ENCODE results near the gene MORN1.

Gene MORN1

DNA sequence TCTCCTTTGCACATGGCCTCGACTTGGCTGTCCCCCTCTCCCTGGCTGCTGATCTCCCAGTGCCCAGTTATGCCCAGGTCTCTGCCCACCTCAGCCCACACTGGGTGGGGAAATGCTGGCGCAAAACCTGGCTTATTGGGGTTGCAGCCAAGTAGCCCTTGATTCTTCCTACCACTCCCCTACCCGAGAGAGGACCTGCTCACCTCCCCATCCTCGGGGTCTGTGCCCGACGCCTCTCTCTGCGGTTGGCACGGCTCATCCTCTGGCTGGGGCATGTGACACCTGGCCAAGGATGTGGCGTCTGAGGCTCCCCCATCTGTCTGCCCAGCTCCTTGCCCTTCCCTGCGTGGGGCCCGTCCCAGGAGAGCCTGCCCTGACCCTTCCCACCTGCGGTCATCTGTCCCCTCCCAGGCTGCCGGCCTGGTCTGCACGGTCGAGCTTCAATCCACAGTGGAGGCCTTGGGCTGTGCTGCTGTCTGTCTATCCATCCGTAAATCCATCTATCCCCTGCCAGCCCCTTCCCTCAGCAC, 27.5 kb upstream of the MORN1 start:
- DNase-seq: no peak

GRCh38 chr1:2417833-2418225, 26.5 kb upstream of the MORN1 start:
- no peak for DNase-seq

GRCh38 chr1:2417083-2417832, 25.9 kb upstream of the MORN1 start:
- DNase-seq: no peak

DNA sequence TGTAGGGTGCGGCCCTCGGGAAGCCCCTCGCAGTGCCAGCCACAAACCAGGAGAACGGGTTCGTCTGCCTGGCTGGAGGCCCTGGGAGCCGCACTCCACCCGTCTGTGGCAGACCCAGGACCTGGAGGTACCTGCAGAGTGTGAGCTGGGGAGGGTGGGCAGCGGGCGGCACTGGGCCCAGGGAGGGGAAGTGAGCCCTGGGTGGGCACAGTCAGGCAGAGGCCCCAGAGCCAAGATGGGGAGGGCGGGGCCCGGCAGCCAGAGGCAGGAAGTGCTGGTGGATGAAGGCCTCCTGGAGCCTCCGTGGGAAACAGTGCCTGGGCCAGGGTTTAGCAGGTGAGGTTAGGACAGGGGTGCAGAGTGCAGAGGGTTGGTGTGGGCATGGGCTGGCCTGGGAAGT, 25.0 kb upstream of the MORN1 start:
- peak; percentile 59 for DNase-seq

DNA sequence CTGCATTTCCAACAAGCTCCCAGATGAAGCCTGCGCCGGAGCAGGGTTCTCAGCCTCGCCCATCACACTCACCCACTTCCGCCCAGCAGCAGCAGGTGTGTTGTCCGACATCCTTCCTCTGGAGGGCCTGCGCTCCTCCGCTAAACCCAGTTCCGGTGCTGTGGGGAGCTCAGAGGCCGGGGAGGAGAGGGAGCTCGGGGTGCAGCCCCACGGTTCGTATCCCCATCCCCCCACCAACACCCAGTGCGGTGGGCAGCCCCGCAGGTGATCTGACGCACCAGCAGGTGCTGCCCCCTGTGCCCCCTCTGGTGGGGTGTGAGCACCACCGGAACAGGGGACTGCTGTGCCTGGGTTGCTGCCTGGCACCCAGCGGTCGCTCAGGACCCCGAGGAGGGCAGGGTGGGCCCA, 24.5 kb upstream of the MORN1 start:
- peak; percentile 67 for DNase-seq

- DNase-seq: peak; percentile 60
Measured at GRCh38 chr1:2415337-2415736, 24.0 kb upstream of the MORN1 start.

GRCh38 chr1:2414297-2414958, 23.1 kb upstream of the MORN1 start:
- peak; percentile 87 for DNase-seq

- DNase-seq: no peak
Measured at GRCh38 chr1:2413495-2414296, 22.3 kb upstream of the MORN1 start.

DNA sequence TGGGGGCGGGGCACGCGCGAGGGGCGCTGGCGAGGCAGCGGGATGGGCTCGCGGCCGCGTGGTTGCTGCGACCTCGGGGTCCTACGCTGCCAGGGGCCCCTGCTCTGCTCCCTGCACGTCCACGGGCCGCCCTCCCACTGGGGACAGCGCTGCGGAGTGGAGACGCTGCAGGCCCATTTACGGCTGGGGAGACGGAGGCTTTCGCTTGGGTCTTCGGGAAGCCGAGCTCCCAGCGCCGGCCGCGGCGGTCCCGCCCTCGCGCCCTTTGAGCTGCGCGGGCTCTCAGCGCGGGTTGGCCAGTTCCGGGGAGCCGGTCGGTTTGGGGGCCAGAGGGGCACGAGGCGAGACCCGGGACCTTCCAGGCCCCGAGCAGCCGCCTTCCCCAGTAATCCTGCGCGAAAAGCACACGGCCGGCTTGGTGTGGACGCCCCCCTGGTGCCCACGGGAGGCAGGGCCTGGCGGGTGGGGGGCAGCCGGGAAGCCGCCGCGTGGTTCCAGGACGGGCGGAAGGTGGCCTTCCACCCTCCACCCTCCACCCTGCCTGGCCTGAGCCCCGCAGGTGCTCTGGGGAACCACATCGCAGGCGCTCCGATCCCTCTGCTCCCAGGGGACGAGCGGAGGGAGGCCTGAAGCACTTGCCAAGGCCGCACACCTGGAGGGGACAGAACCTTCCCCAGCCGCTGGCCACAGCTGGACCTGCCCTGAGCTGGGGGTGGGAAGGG, 21.6 kb upstream of the MORN1 start:
- DNase-seq: no peak

DNA sequence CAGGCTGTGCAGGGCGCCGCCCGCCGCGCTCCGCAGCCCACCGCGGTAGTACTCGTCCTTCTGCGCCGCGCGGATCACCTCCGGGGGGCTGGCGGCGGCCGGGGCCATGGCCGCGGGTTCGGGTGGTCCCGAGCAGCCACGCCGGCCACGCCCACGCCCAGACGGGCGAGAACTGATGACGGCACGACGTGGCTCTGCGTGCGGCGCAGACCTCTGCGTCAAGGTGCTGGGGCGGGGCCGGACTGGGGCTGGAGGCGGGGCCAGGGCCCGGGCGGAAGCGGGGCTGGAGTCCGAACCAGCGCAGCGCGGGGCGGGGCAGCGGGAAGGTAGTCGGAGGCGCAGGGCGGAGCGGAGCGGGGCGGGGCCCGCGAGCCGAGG, 21.0 kb upstream of the MORN1 start, which contains the start of gene PEX10:
Gene PEX10, minus strand, starts transcription at position 170 of the 378 bp plus-strand sequence. Its CDS starts 62 bp downstream, at position 108.
- DNase-seq: peak; percentile 95

GRCh38 chr1:2411801-2412394, 20.5 kb upstream of the MORN1 start:
- no peak for DNase-seq

- DNase-seq: no peak
Measured at GRCh38 chr1:2409745-2410144, 18.4 kb upstream of the MORN1 start.

- no peak for DNase-seq
Measured at GRCh38 chr1:2408859-2409276, 17.5 kb upstream of the MORN1 start.

DNA sequence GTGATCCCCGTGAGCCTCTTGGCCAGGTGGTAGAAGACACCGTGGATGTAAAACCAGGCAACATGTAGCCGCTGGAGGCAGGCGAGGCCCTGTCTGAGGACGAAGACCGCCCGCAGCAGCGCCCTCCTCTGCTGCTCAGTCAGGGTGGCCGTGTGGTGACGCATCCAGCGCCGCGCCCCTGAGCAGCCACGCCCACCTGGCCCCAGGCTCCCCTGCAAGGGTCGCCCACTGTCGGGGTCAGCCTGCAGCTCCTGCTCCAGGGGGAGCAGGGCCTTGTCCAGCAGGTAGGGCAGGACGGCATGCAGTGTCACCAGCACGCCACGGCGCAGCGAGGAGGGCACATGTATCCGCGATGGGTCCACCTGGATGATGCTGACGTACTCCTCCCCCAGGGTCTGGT, 17.1 kb upstream of the MORN1 start:
- no peak for DNase-seq

- no peak for DNase-seq
Measured at GRCh38 chr1:2407991-2408275, 16.6 kb upstream of the MORN1 start.

DNA sequence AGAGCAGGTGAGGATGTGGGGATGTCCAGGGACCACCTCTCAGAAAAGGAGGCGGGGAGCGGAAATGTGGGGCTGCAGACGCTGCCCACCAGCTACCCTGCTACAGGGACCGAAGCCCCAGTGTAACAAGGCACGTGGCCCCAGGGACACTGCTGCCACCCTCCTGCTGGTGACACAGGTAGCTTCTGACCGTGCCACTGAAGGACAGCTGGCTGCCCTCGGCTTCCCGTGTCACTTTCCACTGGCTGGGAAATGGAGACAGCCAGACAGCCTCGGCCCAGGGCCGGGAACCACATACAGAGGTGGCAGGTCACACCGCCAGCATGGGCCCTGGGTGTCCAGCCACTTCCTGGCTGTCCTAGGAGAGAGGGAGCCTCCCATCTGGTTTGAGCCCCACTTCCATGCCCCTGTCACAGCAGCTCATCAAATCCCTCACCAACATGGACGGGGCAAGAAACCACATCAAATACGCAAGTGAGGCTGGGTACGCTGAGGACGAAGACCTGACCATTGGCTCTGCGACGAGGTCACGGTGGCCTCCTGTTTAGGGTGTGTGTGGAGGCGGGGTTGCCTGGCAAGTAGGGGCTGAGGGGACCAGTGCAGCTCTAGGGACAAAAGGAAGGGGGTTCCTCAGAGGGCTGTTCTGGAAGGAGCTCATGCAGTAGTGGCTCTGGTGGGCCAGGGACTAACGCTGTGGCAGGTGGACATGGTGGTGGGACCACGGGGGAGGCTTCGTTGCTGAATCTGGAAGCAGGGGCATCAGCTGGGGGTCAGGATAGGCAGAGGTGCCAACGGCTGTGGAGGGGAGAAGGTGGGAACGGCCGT, 16.0 kb upstream of the MORN1 start:
- no peak for DNase-seq

DNA sequence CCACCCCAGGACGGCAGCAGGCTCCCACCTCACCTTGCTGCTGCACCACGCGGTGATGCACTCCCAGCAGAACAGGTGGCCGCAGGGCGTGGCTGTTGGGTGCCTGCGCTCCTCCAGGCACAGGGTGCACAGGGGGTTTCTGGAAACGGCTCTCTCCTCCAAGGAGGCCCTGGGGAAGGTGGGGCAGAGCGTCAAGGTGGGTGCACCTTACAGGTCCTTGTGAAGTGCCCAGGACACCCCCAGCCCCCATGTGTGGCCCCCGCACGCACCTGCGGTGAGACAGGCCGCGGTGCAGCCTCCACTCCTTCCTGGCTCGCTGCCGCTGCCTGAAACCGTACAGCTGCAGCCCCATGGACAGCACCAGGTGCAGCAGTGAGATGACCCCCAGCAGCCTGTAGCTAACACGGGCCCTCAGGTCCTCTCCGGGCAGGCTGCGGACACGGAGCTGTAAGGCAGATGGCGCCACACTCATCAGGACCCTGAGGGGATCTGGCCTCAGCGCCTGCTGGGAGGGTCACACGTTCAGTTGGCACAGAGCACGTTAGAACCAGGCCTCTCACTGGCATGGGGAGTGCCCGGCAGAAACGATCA, 15.2 kb upstream of the MORN1 start:
- DNase-seq: no peak

GRCh38 chr1:2405588-2406295, 14.4 kb upstream of the MORN1 start:
- DNase-seq: no peak

DNA sequence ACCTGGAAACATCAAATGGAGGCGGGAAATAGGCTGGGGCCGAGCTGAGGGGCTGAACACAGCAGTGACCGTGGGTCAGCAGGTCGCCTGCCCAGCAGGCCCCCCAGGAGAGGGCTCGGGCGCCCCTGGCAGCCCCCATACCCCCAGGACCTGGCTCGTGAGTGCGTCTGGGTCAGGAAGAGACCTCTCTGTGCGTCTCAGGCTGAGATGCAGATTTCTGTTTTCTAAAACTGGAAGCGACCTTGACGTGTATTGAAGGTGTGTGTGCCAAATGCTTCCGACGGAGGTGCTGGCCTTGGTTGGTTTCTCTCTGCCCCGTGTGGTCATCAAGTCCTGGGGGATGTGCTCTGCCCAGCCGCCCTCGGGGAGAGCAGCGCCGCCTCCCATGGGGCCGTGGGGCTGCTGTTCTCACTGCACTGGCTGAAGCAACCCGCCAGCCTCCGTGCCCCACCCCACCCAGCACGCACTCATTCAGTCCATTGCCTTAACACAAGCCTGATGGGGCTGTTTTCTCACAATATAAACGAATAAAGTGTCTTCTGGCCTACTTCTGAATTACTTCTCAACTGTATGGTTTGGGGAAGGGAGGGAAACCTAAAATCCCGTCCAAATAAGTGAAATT, 13.6 kb upstream of the MORN1 start:
- DNase-seq: no peak
